Pancreas (tissue), 10 donors: Measurements from ENCODE around the gene CCK. TPM values are rescaled to one million over a fixed set of nuclear protein-coding genes. Genes with fewer than 3 reads are reported as not detected.

Experiments used
- ATAC-seq, 4 donors: fragments of 200-7000 bp; cut with Tn5 transposase; one replicate each; pipeline versions ENCODE4 v1.8.0 to v1.9.1; 2020; ENCODE audit warnings: mild to moderate bottlenecking in 4 of 4, moderate library complexity in 4 of 4
- DNase-seq, 6 donors: peaks; one replicate each; pipeline ENCODE4 v3.0.0-alpha.2; 2020
- FAIRE-seq: peaks from 2 replicates; lab custom pipeline; 2012; peaks lifted over from hg19 to GRCh38; lab: Jason Lieb, UNC
- H3K27ac ChIP-seq, 4 donors: fragments of 200-600 bp; sonication (generic); 1 replicate in 3 of 4; 2 replicates in 1 of 4; pipeline versions ENCODE4 v1.5.0 to v1.8.0; 2020
- H3K27me3 ChIP-seq, 4 donors: fragments of 200-600 bp; one replicate each; pipeline ENCODE4 v1.8.0; 2021
- H3K36me3 ChIP-seq, 3 donors: fragments of 200-600 bp; sonication (generic) in 1 of 3; one replicate each; pipeline versions ENCODE4 v1.5.0 to v1.8.0; 2020 to 2021
- H3K4me1 ChIP-seq, 3 donors: fragments of 200-600 bp; one replicate each; pipeline ENCODE4 v1.8.0; 2021
- H3K4me3 ChIP-seq, 4 donors: fragments of 200-600 bp; sonication (generic) in 2 of 4; one replicate each; pipeline versions ENCODE4 v1.5.0 to v1.8.0; 2020 to 2021
- H3K9me3 ChIP-seq, 4 donors: fragments of 200-600 bp; one replicate each; pipeline ENCODE4 v1.8.0; 2021
- CTCF ChIP-seq, 4 donors: fragments of 200-600 bp; sonication (generic) in 3 of 4; IDR thresholded peaks; one replicate each; pipeline versions ENCODE4 v1.5.0 to v1.8.0; 2021; ENCODE audit warnings: antibody characterized with exemption in 4 of 4
- WGBS, 2 donors: extraction: QIAGEN DNeasy Blood & Tissue Kit; methylation state at CpG; one replicate each; pipeline ENCODE4 v1.1.7; 2013; 5-methylcytosine and 5-hydroxymethylcytosine counted together
- intact Hi-C, 3 donors: fragments of 100-400 bp; cut with DNase I; formaldehyde crosslinking; loops; one replicate each; pipeline versions ENCODE4 v1.11.1 to v1.14.2; 2022
- polyA plus RNA-seq, 2 donors: library from polyadenylated mRNA; stranded (reverse); fragments of 200-250 nt; gene quantifications; one replicate each; pipeline ENCODE4 v1.2.3, GENCODE V29; 2013
- total RNA-seq, 6 donors: library from RNA; stranded (reverse); fragmentation: NEBNext Ultra II Directional in 4 of 6; extraction: Animal tissue kit (Norgen Biotek cat#: 25700) in 4 of 6; gene quantifications; one replicate each; pipeline versions ENCODE4 v1.2.1 to v1.2.4, GENCODE V29; 2021 to 2023
- donor health status: healthy with polysubstance abuse.
- donor health status: DM: no; HTN: no; CAD: no; lungs with moderate emphysema.
- donor health status: DM: no; HTN: no; CAD: no.
- donor health status: control.
- donor health status: control.
- donor health status: Bipolar disorder and iron deficiency.
- donor health status: DM: yes; HTN: yes; CAD: no.
- donor health status: DM: no; HTN: no; CAD: no.
- donor health status: DM: no; HTN: no; CAD: no.
- donor health status: DM: yes; HTN: yes; CAD: no.

The CCK gene
- total and polyA plus RNA-seq, 8 donors: 0.22 to 0.38 (median 0.23) TPM; not detected in 5

- Histone ChIP-seq H3K36me3 (peaks cover 0 to 19% (median 5%) of the 10 kb centered on the region in 3 donors), H3K27ac (no peak overlapping the region), H3K9me3 (no peaks in the 10 kb centered on the region), H3K4me3 (no peak overlapping the region), H3K27me3 (no peaks in the 10 kb centered on the region), H3K4me1 (no peaks in the 10 kb centered on the region)
- FAIRE-seq (no peak), ATAC-seq (no peak), DNase-seq (no peak)
- TF ChIP-seq CTCF (IDR thresholded peaks at IDR 0.05): no peak
- intact Hi-C loops: no loop called here
- 78 to 85% methylated on average over 12 of the region's 12 CpGs for whole genome bisulfite sequencing, 2 donors
Measured at GRCh38 chr3:42224658-42225421, 41.1 kb downstream of the CCK start.

GRCh38 chr3:42224178-42224577 is 41.8 kb downstream of the CCK start:
- intact Hi-C loops: no loop called here
- no peak for ATAC-seq
- H3K36me3 ChIP-seq: peaks cover 0 to 19% (median 5%) of the 10 kb centered on the region in 3 donors

GRCh38 chr3:42222942-42223693 is 42.9 kb downstream of the CCK start:
- Histone ChIP-seq H3K36me3 (peaks cover 0 to 19% (median 5%) of the 10 kb centered on the region in 3 donors), H3K4me1 (no peaks in the 10 kb centered on the region), H3K9me3 (no peaks in the 10 kb centered on the region), H3K27ac (no peak overlapping the region), H3K27me3 (no peaks in the 10 kb centered on the region), H3K4me3 (no peak overlapping the region)
- DNase-seq (no peak), ATAC-seq (no peak), FAIRE-seq (no peak)
- TF ChIP-seq CTCF (IDR thresholded peaks at IDR 0.05): no peak
- WGBS, 2 donors: 92 to 96% methylated on average over 31 of the region's 31 CpGs
- intact Hi-C loops: no loop called here

More at GRCh38 chr3:42224178-42224577, 41.8 kb downstream of the CCK start:
- Histone ChIP-seq H3K4me1 (no peaks in the 10 kb centered on the region), H3K9me3 (no peaks in the 10 kb centered on the region), H3K27me3 (no peaks in the 10 kb centered on the region), H3K27ac (no peak overlapping the region), H3K4me3 (no peak overlapping the region)
- 85 to 87% methylated on average over 9 of the region's 9 CpGs for WGBS, 2 donors
- TF ChIP-seq CTCF (IDR thresholded peaks at IDR 0.05): no peak
- FAIRE-seq (no peak), DNase-seq (no peak)

GRCh38 chr3:42220436-42221121 is 45.4 kb downstream of the CCK start:
- Histone ChIP-seq H3K27me3 (no peaks in the 10 kb centered on the region), H3K36me3 (peaks cover 0 to 19% (median 5%) of the 10 kb centered on the region in 3 donors), H3K9me3 (no peaks in the 10 kb centered on the region), H3K4me1 (no peaks in the 10 kb centered on the region), H3K4me3 (no peak overlapping the region), H3K27ac (no peak overlapping the region)
- FAIRE-seq: no peak
- ATAC-seq: no peak
- intact Hi-C loops: no loop called here
- no peak for DNase-seq
- TF ChIP-seq CTCF (IDR thresholded peaks at IDR 0.05): no peak
- WGBS, 2 donors: 91 to 94% methylated on average over 17 of the region's 17 CpGs
